Panc1 (cell line): ENCODE data around the gene ATPAF2.

ENCODE experiments used
- CTCF ChIP-seq: fragments of 450-650 bp; IDR thresholded peaks from 2 replicates; pipeline ENCODE4 v1.5.1; 2017; ENCODE audit warnings: mild to moderate bottlenecking
- POLR2AphosphoS5 ChIP-seq: IDR thresholded peaks from 2 replicates; pipeline ENCODE4 v1.6.1; 2012; ENCODE audit warnings: mild to moderate bottlenecking, low read depth, low read length, moderate library complexity
- SIN3A ChIP-seq: IDR thresholded peaks from 2 replicates; pipeline ENCODE4 v1.6.1; 2012; ENCODE audit warnings: low read depth, mild to moderate bottlenecking, low read length, moderate library complexity, borderline replicate concordance; ENCODE audit not compliant: insufficient read depth

GRCh38 chr17:17971431-17972125 is 67.4 kb downstream of the ATPAF2 start:
- TF ChIP-seq CTCF (no peak), SIN3A (no peak), POLR2AphosphoS5 (no peak)
